AG04450 (cell line): ENCODE results near the gene SLC5A3. TPM values are rescaled to one million over a fixed set of nuclear protein-coding genes. Genes with fewer than 3 reads are reported as not detected.

ENCODE experiments used
- CTCF ChIA-PET: fragments of 300-600, 350-600 bp; formaldehyde crosslinking; extraction: SDS; loops from one replicate; lab custom pipeline; 2022; ENCODE audit warnings: antibody characterized with exemption, inconsistent platforms; lab: Charles Lee
- POLR2A ChIA-PET: fragments of 350-600 bp; formaldehyde crosslinking; extraction: SDS; loops from one replicate; lab custom pipeline; 2021; ENCODE audit warnings: antibody characterized with exemption, inconsistent platforms; lab: Yijun Ruan, JAX
- DNase-seq: peaks from one replicate; pipeline ENCODE4 v3.0.0-alpha.2; 2011; ENCODE audit warnings: low read depth, low spot score
- H3K27ac ChIP-seq: one replicate; pipeline ENCODE4 v1.5.1; 2012; ENCODE audit warnings: low read depth, low read length, control low read depth
- H3K27me3 ChIP-seq: one replicate; pipeline ENCODE4 v1.6.0; 2012; ENCODE audit warnings: low read length; ENCODE audit not compliant: control insufficient read depth, insufficient read depth
- H3K4me3 ChIP-seq: 2 replicates; pipeline ENCODE4 v1.5.1; 2011; ENCODE audit warnings: mild to moderate bottlenecking, low read depth, low read length, control low read depth
- H3K9me3 ChIP-seq: 2 replicates; pipeline ENCODE4 v1.5.1; 2012; ENCODE audit warnings: low read length; ENCODE audit not compliant: control insufficient read depth, insufficient read depth
- CTCF ChIP-seq: IDR thresholded peaks from 2 replicates; pipeline ENCODE4 v1.5.1; 2011; ENCODE audit warnings: low read depth, low read length, control low read depth, inconsistent platforms
- polyA plus RNA-seq: library from polyadenylated mRNA; depleted of rRNA; stranded (reverse); fragments of >200 nt; gene quantifications from 2 replicates; pipeline ENCODE4 v1.2.3, GENCODE V29; 2011

SLC5A3 gene
- polyA plus RNA-seq, 1 experiment: 9.5 TPM

DNA sequence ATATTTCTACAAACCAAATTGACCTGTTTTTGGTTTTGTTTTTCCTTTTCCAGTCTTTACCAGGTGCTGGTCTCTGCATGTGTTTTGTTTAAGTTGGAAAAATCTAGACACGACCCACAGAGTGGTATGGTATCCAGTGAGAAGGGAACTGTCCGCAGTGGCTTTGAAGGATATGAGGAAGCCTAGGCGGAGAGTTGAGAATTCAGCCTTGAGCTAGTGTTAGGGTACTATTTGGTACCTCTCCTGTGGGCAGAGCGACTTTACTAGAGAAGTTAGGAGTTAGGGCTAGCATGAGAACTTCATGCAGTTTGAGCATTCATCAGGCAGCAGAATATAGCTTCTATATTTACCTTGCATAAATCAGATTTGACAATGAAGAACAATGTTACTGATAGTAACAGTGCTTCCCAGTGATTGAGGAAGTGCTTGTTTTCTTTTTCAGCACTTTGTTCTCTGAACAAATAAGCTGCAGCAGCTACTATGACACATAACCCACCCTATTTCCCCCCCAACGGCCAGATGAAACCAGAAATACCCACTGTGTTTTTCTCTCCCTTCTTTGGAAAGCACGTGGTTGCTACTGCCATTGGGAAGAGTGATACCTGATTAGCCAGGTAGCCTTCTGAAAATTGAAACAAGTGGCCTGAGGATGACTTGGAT is 19.0 kb downstream of the SLC5A3 start:
- Histone ChIP-seq H3K27me3 (no peaks in the 10 kb centered on the region), H3K27ac (no peak overlapping the region), H3K4me3 (no peak overlapping the region), H3K9me3 (no peaks in the 10 kb centered on the region)
- TF ChIP-seq CTCF: no peak
- ChIA-PET POLR2A (no interaction called here), CTCF (interaction anchor here (1.0 to 2.7 kb wide), 6 partner anchors 8 to 256 kb away, joined by 3 to 11 read pairs (median 6); partner anchors contain the start of genes MRPS6 and SLC5A3)
- no peak for DNase-seq

DNA sequence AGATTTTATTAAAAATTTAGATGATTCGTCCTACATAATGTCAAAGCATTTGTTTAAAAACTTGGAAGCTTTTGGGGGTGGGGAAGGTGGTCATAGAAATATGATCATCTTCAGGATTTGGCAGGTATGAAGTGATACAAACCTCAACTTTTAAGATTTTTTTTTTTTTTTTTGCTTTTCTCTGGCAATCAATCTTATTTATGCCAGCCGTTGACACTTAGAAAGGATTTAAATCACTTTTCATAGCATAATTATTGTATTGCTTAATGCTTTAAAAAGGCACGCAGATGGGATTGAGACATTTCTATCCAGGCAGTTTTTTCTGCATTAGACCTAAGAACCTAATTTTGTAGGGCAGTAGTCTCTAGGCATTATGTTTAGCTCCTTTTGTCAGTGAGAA is 19.7 kb downstream of the SLC5A3 start:
- POLR2A ChIA-PET: no interaction called here
- no peaks in the 10 kb centered on the region for H3K27me3 ChIP-seq
- H3K9me3 ChIP-seq: no peaks in the 10 kb centered on the region
- CTCF ChIA-PET: interaction anchor here (0.7 to 2.3 kb wide), 6 partner anchors 15 to 255 kb away, joined by 3 to 7 read pairs (median 6); partner anchors contain the start of genes MRPS6 and SLC5A3
- TF ChIP-seq CTCF: no peak
- H3K4me3 ChIP-seq: no peak overlapping the region
- H3K27ac ChIP-seq: no peak overlapping the region
- DNase-seq: no peak

DNA sequence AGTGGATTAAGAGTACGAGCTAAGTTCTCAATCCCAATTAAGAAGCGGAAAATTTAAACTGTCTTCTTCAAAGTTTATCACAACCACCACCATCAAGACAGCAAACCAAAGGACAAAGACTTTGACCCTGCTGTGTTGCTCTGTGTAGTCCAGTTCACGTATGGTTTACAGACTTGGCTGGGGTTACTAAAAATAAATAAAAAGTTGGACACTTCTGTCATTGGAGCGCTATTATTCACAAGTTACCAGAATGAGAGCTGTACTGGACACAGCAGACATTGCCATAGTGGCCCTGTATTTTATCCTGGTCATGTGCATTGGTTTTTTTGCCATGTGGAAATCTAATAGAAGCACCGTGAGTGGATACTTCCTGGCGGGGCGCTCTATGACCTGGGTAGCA is 21.6 kb downstream of the SLC5A3 start:
- no peaks in the 10 kb centered on the region for H3K9me3 ChIP-seq
- ChIA-PET POLR2A (no interaction called here), CTCF (interaction anchor here (1.3 kb wide), 1 partner anchor 253 kb away, joined by 4 read pairs; no protein-coding TSS in a partner anchor)
- H3K27ac ChIP-seq: no peak overlapping the region
- no peaks in the 10 kb centered on the region for H3K27me3 ChIP-seq
- no peak for TF ChIP-seq CTCF
- DNase-seq: no peak
- H3K4me3 ChIP-seq: no peak overlapping the region

DNA sequence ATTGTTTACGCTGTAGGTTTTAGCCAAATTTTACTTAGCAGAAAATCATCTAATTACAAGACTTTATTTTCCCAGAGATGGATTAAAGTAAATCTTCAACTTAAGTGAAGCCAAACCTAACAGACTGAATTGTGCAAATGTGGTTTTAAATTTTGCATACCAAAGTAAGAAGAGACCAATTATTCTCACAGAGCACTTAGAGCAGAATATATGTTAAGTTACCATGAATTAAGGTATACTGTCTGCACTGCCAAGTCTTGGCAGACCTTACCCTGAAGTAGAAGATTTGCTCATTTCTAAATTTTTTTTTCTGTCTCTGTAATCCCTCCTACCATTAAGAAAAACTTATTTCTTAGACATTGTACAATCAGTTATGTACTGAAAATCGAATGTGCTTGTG is 24.1 kb downstream of the SLC5A3 start:
- Histone ChIP-seq H3K4me3 (no peak overlapping the region), H3K27ac (no peak overlapping the region), H3K9me3 (no peaks in the 10 kb centered on the region), H3K27me3 (no peaks in the 10 kb centered on the region)
- ChIA-PET CTCF (no interaction called here), POLR2A (no interaction called here)
- no peak for TF ChIP-seq CTCF
- DNase-seq: no peak

DNA sequence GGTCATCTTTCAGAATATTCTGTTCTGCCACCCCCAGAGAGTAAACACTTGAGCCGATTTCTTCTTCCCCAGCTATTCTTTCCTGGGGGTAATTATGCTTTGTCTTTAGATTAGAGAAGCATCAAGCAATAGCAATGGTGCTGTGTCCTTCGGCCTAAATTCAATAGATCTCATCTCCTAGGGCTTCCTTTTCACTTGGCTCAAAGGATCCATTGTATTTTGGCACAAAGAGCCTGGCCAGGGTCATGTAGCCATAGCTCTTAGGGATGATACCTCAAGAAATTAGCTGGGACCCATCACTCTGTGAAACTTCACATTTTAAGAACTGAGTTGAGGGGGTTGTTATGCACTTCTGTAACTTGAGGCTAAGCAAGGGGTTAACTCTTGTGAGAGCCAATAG is 27.0 kb downstream of the SLC5A3 start:
- no peak for DNase-seq
- Histone ChIP-seq H3K4me3 (no peak overlapping the region), H3K27ac (no peak overlapping the region), H3K27me3 (no peaks in the 10 kb centered on the region), H3K9me3 (no peaks in the 10 kb centered on the region)
- no peak for TF ChIP-seq CTCF
- CTCF ChIA-PET: interaction anchor here (1.8 to 2.6 kb wide), 4 partner anchors 10 to 262 kb away, joined by 3 to 12 read pairs (median 10); no protein-coding TSS in a partner anchor
- POLR2A ChIA-PET: no interaction called here
